IMR-90 (cell line): Measurements from ENCODE around the gene NHLH2. TPM values are rescaled to one million over a fixed set of nuclear protein-coding genes. Genes with fewer than 3 reads are reported as not detected.

ENCODE experiments used
- ATAC-seq: fragments of 200-7000 bp; cut with Tn5 transposase; 2 replicates; pipeline ENCODE4 v1.9.1; 2020; ENCODE audit warnings: low read depth, mild to moderate bottlenecking, moderate library complexity
- BruUV-seq: library from RNA; stranded (reverse); fragments of 400-500 nt; replicated peaks from 2 replicates; lab custom pipeline; 2021; lab: Mats Ljungman, UMichigan
- CTCF ChIA-PET: fragments of 300-600 bp; formaldehyde crosslinking; extraction: SDS; loops from one replicate; lab custom pipeline; 2021; ENCODE audit warnings: antibody characterized with exemption; lab: Yijun Ruan, JAX
- POLR2A ChIA-PET: fragments of 300-600 bp; sonication (Branson Sonifier 250); formaldehyde crosslinking; loops from one replicate; lab custom pipeline; 2022; ENCODE audit warnings: antibody characterized with exemption; ENCODE audit not compliant: unreplicated experiment; lab: Charles Lee
- DNase-seq: peaks from one replicate; pipeline ENCODE4 v3.0.0; 2013
- H2AFZ ChIP-seq: replicated peaks from 2 replicates; pipeline ENCODE3; 2013; ENCODE audit warnings: low read length, mild to moderate bottlenecking; ENCODE audit not compliant: poor library complexity
- H2AK5ac ChIP-seq: 2 replicates; pipeline ENCODE4 v1.6.1; 2013; ENCODE audit warnings: low read depth, low read length, inconsistent platforms
- H2AK9ac ChIP-seq: replicated peaks from 2 replicates; pipeline ENCODE3; 2013; ENCODE audit warnings: mild to moderate bottlenecking, low read depth, low read length, moderate library complexity; ENCODE audit not compliant: poor library complexity
- H2BK120ac ChIP-seq: 2 replicates; pipeline ENCODE4 v1.6.1; 2013; ENCODE audit warnings: low read depth, low read length, inconsistent platforms
- H2BK15ac ChIP-seq: 3 replicates; pipeline ENCODE4 v1.6.1; 2013; ENCODE audit warnings: low read depth, low read length, inconsistent platforms
- H2BK20ac ChIP-seq: 2 replicates; pipeline ENCODE4 v1.6.1; 2013; ENCODE audit warnings: low read depth, mild to moderate bottlenecking, inconsistent platforms, low read length, moderate library complexity
- H2BK5ac ChIP-seq: 2 replicates; pipeline ENCODE4 v1.6.1; 2013; ENCODE audit warnings: mild to moderate bottlenecking, low read depth, low read length, inconsistent platforms; ENCODE audit not compliant: poor library complexity, severe bottlenecking
- H3K14ac ChIP-seq: replicated peaks from 2 replicates; pipeline ENCODE4 v1.6.1; 2013; ENCODE audit warnings: low read depth, low read length, inconsistent platforms
- H3K18ac ChIP-seq: 2 replicates; pipeline ENCODE4 v1.6.1; 2013; ENCODE audit warnings: low read depth, low read length, control low read depth
- H3K23ac ChIP-seq: 2 replicates; pipeline ENCODE4 v1.6.1; 2013; ENCODE audit warnings: low read depth, low read length, inconsistent platforms
- H3K27ac ChIP-seq: 2 replicates; pipeline ENCODE4 v1.5.1; 2013; ENCODE audit warnings: mild to moderate bottlenecking, control low read depth, low read length; ENCODE audit not compliant: insufficient read depth
- H3K27me3 ChIP-seq: 2 replicates; pipeline ENCODE4 v1.6.1; 2013; ENCODE audit warnings: low read length; ENCODE audit not compliant: control insufficient read depth, insufficient read depth
- H3K36me3 ChIP-seq: 2 replicates; pipeline ENCODE4 v1.6.1; 2013; ENCODE audit warnings: low read length, mixed read lengths; ENCODE audit not compliant: control insufficient read depth, insufficient read depth
- H3K4ac ChIP-seq: 2 replicates; pipeline ENCODE4 v1.6.1; 2013; ENCODE audit warnings: low read depth, low read length, inconsistent platforms
- H3K4me1 ChIP-seq: 2 replicates; pipeline ENCODE4 v1.6.1; 2013; ENCODE audit warnings: low read length, mixed read lengths; ENCODE audit not compliant: control insufficient read depth, insufficient read depth
- H3K4me2 ChIP-seq: 2 replicates; pipeline ENCODE4 v1.6.1; 2013; ENCODE audit warnings: low read depth, mild to moderate bottlenecking, control low read depth, low read length, moderate library complexity
- H3K4me3 ChIP-seq: 2 replicates; pipeline ENCODE4 v1.5.1; 2013; ENCODE audit warnings: low read depth, mild to moderate bottlenecking, control low read depth, low read length, moderate library complexity; ENCODE audit not compliant: insufficient read depth
- H3K56ac ChIP-seq: 2 replicates; pipeline ENCODE4 v1.6.1; 2013; ENCODE audit warnings: low read length, inconsistent platforms; ENCODE audit not compliant: insufficient read depth; ENCODE audit errors: extremely low read depth
- H3K79me1 ChIP-seq, 2 experiments: 2 replicates each; pipeline ENCODE4 v1.6.1; 2013; ENCODE audit warnings: low read length in 2 of 2, inconsistent platforms in 1 of 2, low read depth in 1 of 2
- H3K9ac ChIP-seq: 2 replicates; pipeline ENCODE4 v1.6.1; 2013; ENCODE audit warnings: low read depth, low read length, control low read depth
- H3K9me1 ChIP-seq: 2 replicates; pipeline ENCODE4 v1.6.1; 2013; ENCODE audit warnings: low read length, inconsistent platforms; ENCODE audit not compliant: insufficient read depth
- H3K9me3 ChIP-seq: 2 replicates; pipeline ENCODE4 v1.6.1; 2013; ENCODE audit warnings: low read length; ENCODE audit not compliant: control insufficient read depth, insufficient read depth
- H4K20me1 ChIP-seq: 2 replicates; pipeline ENCODE4 v1.6.1; 2013; ENCODE audit warnings: low read length, inconsistent platforms; ENCODE audit not compliant: insufficient read depth
- H4K5ac ChIP-seq: 2 replicates; pipeline ENCODE4 v1.6.1; 2013; ENCODE audit warnings: mild to moderate bottlenecking, low read depth, low read length, control low read depth
- H4K8ac ChIP-seq, 2 experiments: 2 replicates each; pipeline ENCODE4 v1.6.1; 2013; ENCODE audit warnings: low read depth in 2 of 2, low read length in 2 of 2, control low read depth in 1 of 2, inconsistent platforms in 1 of 2
- H4K91ac ChIP-seq: 2 replicates; pipeline ENCODE4 v1.6.1; 2013; ENCODE audit warnings: low read depth, low read length, inconsistent platforms; ENCODE audit not compliant: insufficient read depth
- BHLHE40 ChIP-seq: fragments of 150-350 bp; IDR thresholded peaks from 2 replicates; pipeline ENCODE4 v1.6.1; 2016; ENCODE audit warnings: mild to moderate bottlenecking, low read depth, low read length
- CEBPB ChIP-seq: IDR thresholded peaks from 2 replicates; pipeline ENCODE4 v1.6.1; 2012; ENCODE audit warnings: low read depth, low read length, improper control_type of control experiment
- CHD1 ChIP-seq: IDR thresholded peaks from 2 replicates; pipeline ENCODE4 v1.6.1; 2012; ENCODE audit warnings: low read depth, low read length, improper control_type of control experiment
- FOS ChIP-seq: fragments of 150-350 bp; IDR thresholded peaks from 2 replicates; pipeline ENCODE4 v1.6.1; 2016; ENCODE audit warnings: low read depth, low read length
- MAFK ChIP-seq: IDR thresholded peaks from 2 replicates; pipeline ENCODE4 v1.6.1; 2012; ENCODE audit warnings: low read depth, low read length, improper control_type of control experiment
- RAD21 ChIP-seq: IDR thresholded peaks from 2 replicates; pipeline ENCODE4 v1.6.1; 2012; ENCODE audit warnings: low read length, improper control_type of control experiment
- WGBS, 2 experiments: methylation state at CpG; one replicate each; pipeline versions ENCODE4 v1.1.5 to v1.1.7; 2013; ENCODE audit warnings: missing lambda C conversion rate in 2 of 2; ENCODE audit not compliant: insufficient read length in 1 of 2; ENCODE audit errors: extremely low coverage in 2 of 2; 5-methylcytosine and 5-hydroxymethylcytosine counted together
- dilution Hi-C: fragments of 300-500 bp; cut with HindIII; formaldehyde crosslinking; loops from one replicate; pipeline ENCODE4 v1.14.3; 2018; ENCODE audit warnings: low sequenced_read_pairs; ENCODE audit not compliant: unreplicated experiment
- in situ Hi-C: fragments of 300-500 bp; cut with MboI; formaldehyde crosslinking; loops from 3 replicates; pipeline ENCODE4 v1.14.3; 2019; ENCODE audit warnings: low sequenced_read_pairs, inconsistent platforms, mixed read lengths
- intact Hi-C: fragments of 100-400 bp; cut with micrococcal nuclease; formaldehyde crosslinking; loops from 2 replicates; pipeline ENCODE4 v1.10.0; 2022
- polyA plus RNA-seq, 3 experiments: library from polyadenylated mRNA; depleted of rRNA; stranded (reverse); fragments of >200 nt; gene quantifications; 2 replicates each; pipeline ENCODE4 v1.2.3, GENCODE V29; 2012; ENCODE audit warnings: low replicate concordance in 1 of 3
- total RNA-seq: library from RNA; depleted of rRNA; stranded (reverse); fragments of >200 nt; gene quantifications from 2 replicates; pipeline ENCODE4 v1.2.3, GENCODE V29; 2012
- TF ChIP-seq, protein P1 (sequence below): fragments of 150-350 bp; IDR thresholded peaks from 2 replicates; pipeline ENCODE4 v1.6.1; 2017; ENCODE audit warnings: mild to moderate bottlenecking, antibody characterized with exemption, low read length, low read depth

Gene NHLH2
- total and polyA plus RNA-seq, 2 of the 4 experiments (the other 2 are of a cell fraction): not detected

- Histone ChIP-seq H3K27ac (no peak overlapping the region), H3K56ac (no peak overlapping the region), H3K14ac (no peak overlapping the region), H2BK20ac (no peak overlapping the region), H3K79me1 (no peaks in the 10 kb centered on the region), H2BK120ac (no peak overlapping the region), H3K4me3 (no peak overlapping the region), H2BK15ac (no peak overlapping the region), H2AFZ (no peak overlapping the region), H3K27me3 (no peaks in the 10 kb centered on the region), H3K4ac (no peak overlapping the region), H3K4me2 (no peak overlapping the region), H3K36me3 (no peaks in the 10 kb centered on the region), H3K9ac (no peak overlapping the region), H4K91ac (no peak overlapping the region), H4K20me1 (no peaks in the 10 kb centered on the region), H3K4me1 (no peaks in the 10 kb centered on the region), H4K8ac (no peak overlapping the region), H3K18ac (no peak overlapping the region), H4K5ac (no peak overlapping the region), H3K9me3 (no peaks in the 10 kb centered on the region), H2AK5ac (no peak overlapping the region), H3K23ac (no peak overlapping the region), H3K9me1 (no peaks in the 10 kb centered on the region), H2BK5ac (no peak overlapping the region), H2AK9ac (no peak overlapping the region)
- in situ Hi-C loops: no loop called here
- ChIA-PET CTCF (no interaction called here), POLR2A (no interaction called here)
- BruUV-seq: no TSS peak
- no peak for ATAC-seq
- WGBS, 2 experiments: no CpG with 5 or more reads among the region's 4 CpGs
- no peak for TF ChIP-seq CHD1
- TF ChIP-seq, protein P1, sequence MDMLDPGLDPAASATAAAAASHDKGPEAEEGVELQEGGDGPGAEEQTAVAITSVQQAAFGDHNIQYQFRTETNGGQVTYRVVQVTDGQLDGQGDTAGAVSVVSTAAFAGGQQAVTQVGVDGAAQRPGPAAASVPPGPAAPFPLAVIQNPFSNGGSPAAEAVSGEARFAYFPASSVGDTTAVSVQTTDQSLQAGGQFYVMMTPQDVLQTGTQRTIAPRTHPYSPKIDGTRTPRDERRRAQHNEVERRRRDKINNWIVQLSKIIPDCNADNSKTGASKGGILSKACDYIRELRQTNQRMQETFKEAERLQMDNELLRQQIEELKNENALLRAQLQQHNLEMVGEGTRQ: no peak
- no peak for TF ChIP-seq FOS
- no peak for TF ChIP-seq CEBPB
- no peak for TF ChIP-seq BHLHE40
- no peak for TF ChIP-seq RAD21
- no peak for TF ChIP-seq MAFK
- no peak for DNase-seq
- dilution Hi-C loops: no loop called here
- intact Hi-C loops: no loop called here
Measured at GRCh38 chr1:115865704-115866380, 24.9 kb upstream of the NHLH2 start.
